Measurements from ENCODE around the gene KCNC1. TPM values are rescaled to one million over a fixed set of nuclear protein-coding genes. Genes with fewer than 3 reads are reported as not detected.

The KCNC1 gene
- total RNA-seq, 1 experiment from 2014 or later = not detected

DNA sequence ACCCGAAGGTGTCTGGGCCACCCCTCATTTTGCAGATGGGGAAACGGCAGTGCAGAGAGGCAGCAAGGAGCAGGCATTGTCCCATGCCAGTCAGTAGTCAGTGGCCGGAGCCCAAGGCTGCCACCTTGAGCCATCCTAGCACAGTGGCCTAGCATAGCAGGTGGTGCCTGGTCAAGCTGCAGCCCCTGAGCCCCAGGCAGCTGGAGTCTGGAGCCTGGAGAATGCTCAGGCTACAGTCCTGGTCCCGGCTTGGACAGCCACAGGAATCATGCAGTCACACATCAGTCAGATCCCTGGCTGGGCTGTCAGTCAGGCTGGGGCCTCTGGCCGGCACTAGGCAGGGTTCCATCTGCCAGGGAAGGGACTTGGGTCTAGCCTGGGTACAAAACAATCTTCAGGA, 18.6 kb downstream of the KCNC1 start:
- no peak for DNase-seq (ENCODE audit: low read depth)

DNA sequence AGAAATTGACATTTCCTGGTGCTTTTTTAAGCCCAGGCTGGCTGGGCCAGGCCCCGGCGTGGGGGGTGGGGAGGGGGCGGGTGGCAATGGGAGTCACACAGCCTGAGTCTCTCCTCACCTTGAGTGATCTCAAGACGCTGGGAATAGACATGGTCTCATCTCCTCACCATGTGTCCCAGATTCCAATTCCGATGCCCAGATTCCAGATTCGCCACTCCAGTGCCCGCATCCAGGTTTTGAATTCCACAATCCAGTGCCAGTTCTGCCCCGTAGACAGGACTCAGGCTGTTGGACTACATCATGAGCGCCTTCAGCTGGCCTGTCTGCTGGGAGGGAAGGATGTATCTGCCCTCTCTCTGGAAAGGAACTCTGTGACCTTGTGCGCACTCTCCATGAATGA, 19.1 kb downstream of the KCNC1 start:
- DNase-seq (ENCODE audit: low read depth) = no peak

DNA sequence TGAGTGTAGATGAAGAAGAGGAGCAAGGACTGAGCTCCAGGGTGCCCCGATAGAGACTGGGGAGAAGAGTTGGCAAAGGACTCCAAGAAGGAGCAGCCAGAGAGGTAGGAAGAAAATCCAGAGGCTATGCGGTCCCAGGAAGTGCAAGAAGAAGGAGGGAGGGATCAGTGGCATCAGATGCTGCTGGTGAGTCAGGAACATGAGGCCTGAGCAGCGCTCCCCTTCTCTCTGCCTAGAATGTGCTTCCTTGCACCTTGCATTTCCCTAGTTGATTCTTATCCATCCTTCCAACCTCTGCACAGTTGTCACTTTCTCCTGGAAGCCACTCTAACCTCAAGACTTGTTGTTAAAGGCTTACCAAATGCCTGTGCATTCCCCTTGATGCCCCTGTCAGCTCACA, 21.3 kb downstream of the KCNC1 start:
- DNase-seq (ENCODE audit: low read depth) = no peak

DNA sequence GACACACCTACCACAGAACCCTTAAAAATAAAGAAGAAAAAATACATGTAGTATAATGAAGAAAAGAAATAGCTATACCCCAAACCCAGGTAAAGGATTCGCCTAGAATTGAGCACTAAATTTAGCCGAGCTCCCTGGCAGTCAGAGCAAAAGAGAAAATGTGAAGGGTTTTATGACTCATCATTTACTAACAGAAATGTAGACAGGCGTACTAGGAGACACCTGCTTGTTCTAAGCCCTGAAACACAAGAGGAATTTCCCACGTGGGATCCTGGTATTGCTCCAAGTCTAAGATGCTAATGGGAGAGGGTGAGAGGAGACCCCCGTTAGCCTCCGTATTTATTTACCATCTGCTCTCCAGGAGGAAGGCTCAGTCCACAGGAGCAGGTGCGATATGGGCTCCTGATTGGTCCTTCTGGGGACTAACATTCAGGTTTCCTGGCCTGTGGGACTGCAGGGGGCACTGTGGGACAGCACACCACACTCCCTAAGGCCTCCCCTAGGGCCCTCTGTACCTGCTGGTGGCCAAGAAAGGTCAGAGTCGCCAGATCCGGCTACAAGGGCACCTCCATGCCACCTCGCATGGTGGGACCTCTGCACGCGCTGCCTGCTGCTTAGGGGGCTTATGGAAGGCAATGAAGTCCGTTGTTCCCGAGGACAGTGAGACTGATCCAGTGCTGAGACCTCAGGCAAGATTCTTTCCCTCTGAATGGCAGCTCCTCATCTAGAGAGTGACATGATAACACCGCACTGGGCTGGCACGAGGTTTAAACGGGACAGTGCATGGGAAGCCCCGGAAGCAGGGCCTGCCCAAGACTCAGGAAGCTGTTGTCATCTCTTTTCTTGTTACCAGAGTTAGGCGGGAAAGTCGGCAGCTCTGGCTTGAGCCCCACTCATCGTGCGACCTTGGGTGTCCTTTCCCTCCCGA, 25.8 kb downstream of the KCNC1 start:
- DNase-seq (ENCODE audit: low read depth) = peak; percentile 43

DNA sequence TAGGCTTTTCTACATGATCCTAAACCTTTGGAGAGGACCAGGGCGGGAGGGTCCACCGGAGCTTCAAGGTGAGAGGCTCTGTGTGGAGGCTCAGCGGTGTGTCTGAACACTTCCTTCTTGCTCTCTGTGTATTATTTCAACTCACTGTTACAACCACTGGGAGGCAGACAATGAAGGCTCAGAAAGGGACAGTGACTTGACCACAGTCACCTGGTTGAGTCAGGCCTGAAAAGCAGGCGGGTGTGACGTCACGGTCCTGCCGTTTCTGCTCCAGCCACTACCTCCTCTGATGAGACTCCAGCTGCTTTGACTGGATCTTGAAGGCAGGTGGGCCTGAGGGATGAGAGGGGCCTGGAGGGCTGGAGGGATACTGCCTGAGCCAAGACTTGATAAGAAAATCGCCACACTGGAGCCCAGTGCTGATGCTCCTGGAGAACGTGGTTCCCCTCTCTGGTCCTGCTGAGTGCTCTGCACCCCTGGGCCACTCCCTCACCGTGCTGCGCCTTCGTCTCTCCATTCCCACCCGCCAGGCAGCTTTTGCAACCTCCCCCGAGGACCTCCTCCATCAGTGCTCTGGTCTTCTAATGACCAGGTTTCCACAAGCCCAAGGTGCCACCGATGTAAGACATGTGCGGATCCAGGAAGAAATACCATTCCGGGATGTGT, 27.9 kb downstream of the KCNC1 start:
- no peak for DNase-seq (ENCODE audit: low read depth)

DNA sequence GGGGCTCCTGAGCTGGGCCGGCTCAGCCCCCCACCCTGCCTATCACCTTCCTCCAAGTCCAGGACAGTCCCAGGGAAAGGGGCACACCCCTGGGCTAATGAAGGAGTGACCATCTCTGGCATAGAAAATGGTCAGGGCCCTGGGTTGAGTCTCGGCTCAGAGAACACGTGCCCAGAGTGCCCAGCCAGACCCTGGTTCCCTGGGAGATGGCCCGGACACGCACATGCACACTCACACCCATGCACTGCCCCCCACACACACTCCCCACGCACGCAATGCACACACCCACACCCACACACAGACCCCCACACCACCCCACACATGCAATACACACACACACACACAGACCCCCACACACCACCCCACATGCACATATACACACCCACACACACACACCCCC, 28.7 kb downstream of the KCNC1 start:
- no peak for DNase-seq (ENCODE audit: low read depth)

DNA sequence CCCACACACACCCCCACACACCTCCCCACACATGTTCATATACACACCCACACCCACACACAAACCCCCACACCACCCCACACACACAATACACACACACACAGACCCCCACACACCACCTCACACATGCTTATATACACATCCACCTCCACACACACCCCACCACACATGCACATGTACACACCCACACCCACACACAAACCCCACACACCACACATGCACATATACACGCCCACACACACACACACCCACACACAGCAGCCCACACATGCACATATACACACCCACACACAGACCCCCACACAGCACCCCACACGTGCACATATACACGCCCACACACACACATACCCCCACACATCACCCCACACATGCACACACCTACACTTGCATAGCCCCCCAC, 29.1 kb downstream of the KCNC1 start:
- no peak for DNase-seq (ENCODE audit: low read depth)

DNA sequence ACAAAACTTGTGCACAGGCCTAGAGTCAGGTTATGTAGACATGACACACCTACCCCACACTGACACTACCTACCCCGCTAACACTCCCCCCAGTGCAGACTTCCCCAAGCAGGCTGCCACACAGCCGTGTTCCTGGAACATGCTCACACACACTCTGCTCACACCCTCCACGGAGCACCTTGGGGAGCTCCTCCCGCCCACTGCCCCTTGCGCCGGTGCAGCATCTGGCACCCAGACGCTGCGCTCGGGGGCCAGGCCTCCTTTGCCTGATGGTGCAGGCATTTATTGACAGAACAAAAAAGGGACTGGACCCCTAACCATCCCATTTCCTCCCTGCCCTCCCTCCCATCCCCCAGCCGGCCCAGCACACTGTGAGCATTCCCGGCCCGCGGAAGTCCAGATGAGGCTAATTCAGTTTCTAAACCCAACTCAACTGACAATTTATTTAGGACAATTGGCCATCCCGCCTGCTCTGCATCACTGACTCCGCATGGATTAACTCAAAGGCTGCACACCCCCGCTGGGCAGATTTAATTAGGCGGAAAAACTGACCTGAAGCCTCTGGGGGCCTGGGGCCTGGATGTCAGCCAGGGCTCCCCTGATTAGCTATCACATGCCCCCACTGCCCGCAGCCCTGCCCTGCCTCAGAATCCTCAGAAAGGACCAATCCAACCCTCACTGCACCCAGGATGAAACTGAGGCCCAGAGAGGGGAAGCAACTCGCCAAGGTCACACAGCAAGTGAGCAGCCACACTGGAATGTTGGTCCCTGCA, 30.1 kb downstream of the KCNC1 start:
- DNase-seq (ENCODE audit: low read depth) = no peak

DNA sequence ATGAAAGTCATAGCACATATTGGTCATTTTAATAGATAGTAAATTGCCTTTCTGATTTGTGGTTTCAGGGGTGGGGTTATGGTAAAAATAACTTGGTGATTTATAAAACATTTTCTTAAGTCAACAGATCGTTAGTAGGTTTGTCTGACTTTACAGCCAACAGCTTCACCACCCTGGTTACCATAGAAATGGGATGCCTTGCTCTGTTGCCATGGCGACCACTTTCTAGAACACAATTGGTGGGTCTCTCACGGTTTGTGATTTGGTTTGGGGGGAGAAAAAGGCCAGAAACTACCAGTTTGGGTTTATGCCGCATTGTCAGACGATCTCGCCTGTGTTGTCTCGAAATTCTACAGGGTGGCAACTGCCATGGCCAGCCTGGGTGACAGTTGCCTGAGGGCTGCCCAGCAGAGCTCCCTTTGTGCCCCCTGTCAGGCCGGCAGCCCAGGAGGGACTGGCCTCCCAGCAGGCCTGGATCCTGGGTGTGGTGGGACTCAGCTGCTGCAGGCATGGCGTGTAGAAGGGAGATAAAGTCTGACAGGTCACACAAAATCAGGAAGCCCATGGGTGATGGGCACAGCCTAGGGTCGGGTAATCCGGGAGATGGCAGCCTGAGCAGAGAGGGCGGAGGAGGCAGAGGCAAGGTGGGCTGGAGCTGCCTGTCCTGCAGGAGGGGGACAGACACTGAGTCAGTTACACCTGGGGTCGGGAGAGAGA, 30.9 kb downstream of the KCNC1 start:
- peak; percentile 35 for DNase-seq (ENCODE audit: low read depth)

DNA sequence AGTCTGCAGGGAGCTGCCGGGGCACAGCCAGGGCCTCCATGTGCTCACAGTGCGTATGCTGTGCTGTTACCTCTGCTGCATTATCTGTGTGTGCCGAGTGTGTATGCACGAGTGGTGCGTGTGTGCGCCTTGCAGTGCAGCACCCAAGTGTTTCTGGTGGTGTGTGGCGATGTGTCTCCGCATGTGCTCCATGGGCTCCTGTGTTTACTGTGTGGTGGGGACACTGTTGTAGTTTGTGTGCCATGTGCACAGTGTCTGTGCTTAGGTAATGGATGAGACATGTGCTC, 31.4 kb downstream of the KCNC1 start:
- DNase-seq (ENCODE audit: low read depth) = no peak

DNA sequence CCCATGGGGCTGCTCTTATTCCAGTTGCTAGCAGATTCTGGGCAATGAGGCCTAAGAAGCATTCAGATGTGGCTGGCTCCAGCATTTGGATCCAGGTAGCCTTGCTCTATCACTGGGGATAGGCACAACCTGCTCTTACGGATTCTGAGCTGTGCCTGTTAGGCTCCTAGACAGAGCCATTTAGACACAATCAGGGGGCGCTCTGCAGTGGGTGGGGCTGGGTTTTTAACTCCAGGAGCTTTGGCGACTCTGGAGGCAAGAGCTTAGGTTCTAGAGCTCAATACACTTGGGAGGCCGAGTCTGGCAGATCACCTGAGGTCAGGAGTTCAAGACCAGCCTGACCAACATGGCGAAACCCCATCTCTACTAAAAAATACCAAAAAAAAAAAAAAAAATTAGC, 32.0 kb downstream of the KCNC1 start:
- DNase-seq (ENCODE audit: low read depth) = no peak

DNA sequence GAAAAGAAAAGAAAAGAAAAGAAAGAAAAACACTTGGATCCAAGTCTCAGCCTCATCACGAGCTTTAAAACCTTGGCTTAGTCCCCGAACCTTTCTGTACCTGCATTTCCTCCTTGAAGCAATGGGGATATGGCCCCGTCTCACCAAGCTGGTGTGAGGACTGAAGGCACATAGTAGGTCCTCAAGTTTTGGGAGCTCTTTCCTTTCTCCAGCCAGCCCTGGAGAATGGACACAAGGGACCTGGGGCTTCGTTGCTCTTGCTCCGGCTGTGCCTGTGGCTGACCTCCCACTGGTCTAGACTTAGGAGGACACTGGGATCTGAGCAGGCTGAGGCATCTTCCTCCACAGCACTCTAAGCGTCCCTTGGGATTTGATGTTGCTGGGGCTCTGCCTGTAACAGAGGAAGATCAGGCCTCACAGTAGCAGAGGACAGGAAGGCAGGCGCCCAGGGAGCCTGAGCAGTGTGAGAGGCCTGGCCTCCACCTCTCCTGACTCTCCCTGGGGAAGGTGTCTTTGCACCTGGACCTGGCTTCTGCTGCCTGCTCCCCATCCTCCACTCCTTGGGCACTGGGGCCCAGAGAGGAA, 32.8 kb downstream of the KCNC1 start:
- DNase-seq (ENCODE audit: low read depth) = no peak

DNA sequence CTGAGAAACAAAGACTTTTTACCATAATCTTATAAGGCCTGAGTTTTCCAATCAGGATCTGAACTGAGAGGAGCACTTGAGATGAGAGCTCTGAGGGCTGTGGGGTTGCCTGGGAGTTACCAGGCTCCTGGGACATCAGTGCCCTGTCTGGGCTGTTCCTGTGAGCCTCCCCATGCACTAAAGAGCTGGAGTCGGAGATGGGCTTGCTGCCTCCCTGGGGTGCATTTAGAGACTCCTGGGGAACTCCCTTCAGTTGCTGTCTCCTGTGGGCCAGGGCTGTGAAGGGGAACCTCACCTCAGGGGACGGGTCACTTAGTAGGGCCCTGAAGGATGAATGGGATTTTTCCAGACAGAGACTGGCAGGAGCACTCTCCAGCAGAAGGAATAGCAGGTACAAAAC, 33.3 kb downstream of the KCNC1 start:
- no peak for DNase-seq (ENCODE audit: low read depth)

DNA sequence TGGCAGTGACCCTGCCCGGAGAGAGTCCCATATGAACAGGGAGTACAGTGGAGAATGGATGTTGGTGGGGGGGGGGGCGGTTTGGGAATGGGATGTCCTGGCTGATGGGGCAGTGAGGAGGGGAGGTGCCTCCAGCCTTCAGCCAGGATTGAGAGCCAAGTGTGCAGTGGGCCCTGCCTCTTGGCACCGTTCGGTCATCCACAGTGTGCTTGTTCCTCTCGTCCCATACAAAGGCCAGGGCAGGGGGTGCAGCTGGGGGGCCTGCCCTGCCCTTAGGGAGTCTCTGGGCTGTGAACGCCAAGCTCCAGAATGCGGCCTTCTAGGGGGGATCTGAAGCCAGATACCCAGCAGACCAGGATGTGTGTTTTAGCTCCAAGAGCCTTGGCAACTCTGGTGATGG, 34.0 kb downstream of the KCNC1 start:
- no peak for DNase-seq (ENCODE audit: low read depth)

DNA sequence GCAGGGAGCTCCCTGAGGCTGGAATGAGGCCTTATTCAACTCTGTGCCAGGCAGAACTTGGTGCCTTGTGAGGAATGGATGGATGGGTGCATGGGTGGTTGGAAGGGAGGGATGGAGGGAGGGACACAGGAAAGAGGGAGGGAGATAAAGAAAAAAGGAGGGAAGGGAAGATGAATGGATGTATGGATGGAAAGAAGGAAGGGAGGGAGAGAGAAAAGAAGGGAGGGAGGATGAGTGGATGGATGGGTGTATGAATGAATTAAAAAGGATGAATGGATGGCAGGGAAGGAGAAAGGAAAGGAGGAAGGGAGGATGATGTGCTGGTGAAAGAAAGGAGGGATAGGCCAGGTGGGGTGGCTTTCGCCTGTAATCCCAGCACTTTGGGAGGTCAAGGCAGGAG, 34.6 kb downstream of the KCNC1 start:
- DNase-seq (ENCODE audit: low read depth) = no peak

DNA sequence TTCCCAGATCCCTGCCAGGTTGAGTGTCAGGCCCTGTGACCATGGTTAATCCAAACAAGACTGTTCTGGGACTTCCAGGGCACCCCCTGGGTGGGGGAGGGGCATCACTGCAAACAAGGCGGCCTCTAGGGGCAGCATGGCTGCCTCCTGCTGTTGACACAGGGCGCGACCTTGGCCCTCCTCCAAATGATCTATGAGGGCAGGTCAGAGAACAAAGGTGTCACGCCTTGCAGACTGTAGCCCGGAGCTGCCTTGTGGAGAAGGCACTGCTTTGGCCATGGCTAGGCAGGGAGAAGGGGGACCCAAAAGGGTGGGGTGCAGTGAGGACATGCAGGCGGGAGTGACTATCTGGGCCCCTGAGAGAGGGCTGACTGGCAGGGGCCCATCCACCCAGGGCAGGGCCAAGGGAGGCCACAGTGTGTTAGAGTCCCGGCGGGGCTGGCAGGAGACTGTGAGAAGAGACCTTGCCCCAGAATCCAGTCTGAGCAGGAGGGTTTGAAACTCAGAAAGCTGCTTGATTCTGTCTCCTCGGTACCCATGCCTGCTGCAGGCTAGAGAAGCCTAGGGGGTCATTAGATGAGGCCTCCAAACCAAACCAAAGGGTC, 35.6 kb downstream of the KCNC1 start:
- no peak for DNase-seq (ENCODE audit: low read depth)

DNA sequence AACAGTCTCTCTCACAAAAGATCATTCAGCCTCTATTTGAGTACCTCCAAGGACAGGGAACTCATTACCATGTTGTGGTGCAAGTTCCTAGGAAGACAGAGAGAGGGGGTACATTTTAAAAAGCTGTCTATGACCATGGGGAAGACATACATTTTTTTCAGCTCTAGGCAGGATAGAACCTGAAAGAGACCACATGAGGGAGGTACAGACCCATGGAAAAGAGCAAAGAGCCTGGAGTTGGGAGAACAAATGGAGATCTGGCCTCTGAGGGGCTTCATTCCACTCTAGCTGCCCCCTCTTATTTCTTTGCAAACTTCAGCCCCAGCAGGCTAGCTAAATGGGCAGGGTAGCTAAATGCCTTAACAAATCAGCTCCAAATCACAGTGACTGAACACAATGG, 36.3 kb downstream of the KCNC1 start:
- DNase-seq (ENCODE audit: low read depth) = no peak

DNA sequence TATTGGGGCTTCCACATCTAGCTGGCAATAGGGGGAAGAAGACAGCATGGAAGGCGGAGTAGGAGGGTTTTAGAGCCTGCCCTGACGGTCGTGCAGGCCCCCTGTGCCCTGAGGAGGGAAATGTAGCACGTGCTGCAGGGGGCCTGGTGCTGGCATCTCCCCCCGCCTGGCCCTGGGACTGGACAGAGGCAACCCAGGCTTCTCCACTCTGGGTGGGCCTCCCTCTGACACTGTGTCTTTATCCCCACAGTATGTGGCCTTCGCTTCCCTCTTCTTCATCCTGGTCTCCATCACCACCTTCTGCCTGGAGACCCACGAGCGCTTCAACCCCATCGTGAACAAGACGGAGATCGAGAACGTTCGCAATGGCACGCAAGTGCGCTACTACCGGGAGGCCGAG, 36.8 kb downstream of the KCNC1 start:
- DNase-seq (ENCODE audit: low read depth) = no peak

DNA sequence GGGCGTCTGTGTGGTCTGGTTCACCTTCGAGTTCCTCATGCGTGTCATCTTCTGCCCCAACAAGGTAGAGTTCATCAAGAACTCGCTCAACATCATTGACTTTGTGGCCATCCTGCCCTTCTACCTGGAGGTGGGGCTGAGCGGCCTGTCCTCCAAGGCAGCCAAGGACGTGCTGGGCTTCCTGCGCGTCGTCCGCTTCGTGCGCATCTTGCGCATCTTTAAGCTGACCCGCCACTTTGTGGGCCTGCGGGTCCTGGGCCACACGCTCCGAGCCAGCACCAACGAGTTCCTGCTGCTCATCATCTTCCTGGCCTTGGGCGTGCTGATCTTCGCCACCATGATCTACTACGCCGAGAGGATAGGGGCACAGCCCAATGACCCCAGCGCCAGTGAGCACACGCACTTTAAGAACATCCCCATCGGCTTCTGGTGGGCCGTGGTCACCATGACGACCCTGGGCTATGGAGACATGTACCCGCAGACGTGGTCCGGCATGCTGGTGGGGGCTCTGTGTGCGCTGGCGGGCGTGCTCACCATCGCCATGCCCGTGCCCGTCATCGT, 37.3 kb downstream of the KCNC1 start:
- no peak for DNase-seq (ENCODE audit: low read depth)

DNA sequence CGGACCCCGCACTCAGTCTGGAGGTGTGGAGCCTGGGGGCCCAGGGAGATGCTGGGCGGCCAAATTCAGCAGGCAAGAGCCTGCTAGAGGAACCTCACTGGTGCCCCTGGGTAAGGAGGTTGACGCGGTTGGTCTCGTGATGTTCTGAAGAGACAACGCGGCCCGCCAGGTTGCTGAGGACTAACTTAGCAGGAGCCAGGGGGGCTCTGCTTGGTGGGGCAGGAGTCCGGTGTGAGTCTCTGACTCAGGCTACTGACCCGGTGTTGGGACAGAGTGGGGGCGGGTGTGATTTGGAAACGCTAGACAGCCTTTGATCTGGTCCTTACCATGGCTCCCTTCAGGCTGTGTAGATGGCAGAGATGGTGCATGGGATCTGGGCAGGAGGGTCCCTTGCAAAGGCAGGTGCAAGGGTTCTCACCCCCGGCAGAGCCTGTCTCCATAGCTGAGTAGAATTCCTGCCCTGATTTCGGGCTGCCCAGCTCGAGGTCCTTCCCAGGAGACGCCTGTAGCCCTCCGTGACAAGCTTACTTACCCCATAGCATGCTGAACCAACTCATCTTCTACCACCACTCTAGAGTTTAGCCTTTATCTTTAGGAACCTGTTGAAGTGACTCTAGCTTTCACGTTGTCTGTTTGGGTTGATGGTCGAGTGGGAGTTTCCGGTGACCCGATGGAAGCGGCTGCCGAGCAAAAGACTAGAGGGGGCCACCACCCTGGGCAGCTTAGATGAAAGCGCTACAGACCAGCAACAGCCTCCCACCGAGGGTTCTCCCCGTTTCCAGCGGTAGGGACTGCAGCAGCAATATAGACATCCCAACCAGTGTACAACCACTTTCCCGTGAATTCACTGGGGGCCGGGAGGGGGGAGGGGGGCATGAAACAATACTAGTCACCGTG, 38.4 kb downstream of the KCNC1 start:
- no peak for DNase-seq (ENCODE audit: low read depth)

Data from M059J (cell line).